CD4-positive, alpha-beta T cell (primary cell): Measurements from ENCODE around the gene S100Z. TPM values are rescaled to one million over a fixed set of nuclear protein-coding genes. Genes with fewer than 3 reads are reported as not detected.

Experiments
- ATAC-seq: fragments of 200-7000 bp; cut with Tn5 transposase; one replicate; pipeline ENCODE4 v1.10.0; 2022; ENCODE audit warnings: mild to moderate bottlenecking; ENCODE audit not compliant: poor library complexity
- CTCF ChIA-PET: fragments of 350-600 bp; sonication (Branson Sonifier 250); formaldehyde crosslinking; loops from one replicate; lab custom pipeline; 2021; ENCODE audit warnings: antibody characterized with exemption, inconsistent platforms; lab: Charles Lee
- POLR2A ChIA-PET: fragments of 350-600 bp; sonication (Branson Sonifier 250); formaldehyde crosslinking; loops from one replicate; lab custom pipeline; 2021; ENCODE audit warnings: antibody characterized with exemption, inconsistent platforms; lab: Charles Lee
- DNase-seq, 14 experiments: peaks; one replicate each; pipeline ENCODE4 v3.0.0-alpha.2; 2013 to 2020; ENCODE audit warnings: mixed read lengths in 2 of 14
- H3K27ac ChIP-seq, 2 donors: one replicate each; pipeline versions ENCODE4 v1.5.1 to v1.7.0; 2013; ENCODE audit warnings: low read length in 2 of 2, low read depth in 1 of 2, mild to moderate bottlenecking in 1 of 2
- H3K27me3 ChIP-seq, 2 experiments: 1 replicate in 1 of 2; 2 replicates in 1 of 2; pipeline versions ENCODE4 v1.6.1 to v1.7.0; 2013; ENCODE audit warnings: low read length in 2 of 2, control low read depth in 1 of 2, mild to moderate bottlenecking in 1 of 2, moderate library complexity in 1 of 2; ENCODE audit not compliant: insufficient read depth in 2 of 2, control insufficient read depth in 1 of 2
- H3K36me3 ChIP-seq: one replicate; pipeline ENCODE4 v1.6.1; 2013; ENCODE audit warnings: low read length, control low read depth; ENCODE audit not compliant: insufficient read depth
- H3K4me1 ChIP-seq: one replicate; pipeline ENCODE4 v1.6.1; 2013; ENCODE audit warnings: low read length, control low read depth; ENCODE audit not compliant: insufficient read depth
- H3K4me3 ChIP-seq: one replicate; pipeline ENCODE4 v1.5.1; 2013; ENCODE audit warnings: mild to moderate bottlenecking, low read length, moderate library complexity
- H3K9me3 ChIP-seq, 2 experiments: 1 replicate in 1 of 2; 2 replicates in 1 of 2; pipeline versions ENCODE4 v1.6.1 to v1.7.0; 2013; ENCODE audit warnings: low read length in 2 of 2, mild to moderate bottlenecking in 2 of 2, control low read depth in 1 of 2, moderate library complexity in 1 of 2; ENCODE audit not compliant: control insufficient read depth in 1 of 2, insufficient read depth in 1 of 2
- H3K27ac Mint-ChIP-seq: one replicate; pipeline ENCODE4 v1.8.0; 2020; ENCODE audit warnings: mixed read lengths
- H3K27me3 Mint-ChIP-seq: one replicate; pipeline ENCODE4 v1.8.0; 2021; ENCODE audit warnings: mixed read lengths
- H3K36me3 Mint-ChIP-seq: one replicate; pipeline ENCODE4 v1.8.0; 2021; ENCODE audit warnings: low read depth, mixed read lengths
- H3K4me1 Mint-ChIP-seq: one replicate; pipeline ENCODE4 v1.8.0; 2021; ENCODE audit warnings: low read depth, mixed read lengths
- H3K4me3 Mint-ChIP-seq: one replicate; pipeline ENCODE4 v1.8.0; 2020; ENCODE audit warnings: mild to moderate bottlenecking, mixed read lengths
- H3K9me3 Mint-ChIP-seq: one replicate; pipeline ENCODE4 v1.8.0; 2020; ENCODE audit warnings: mixed read lengths
- CTCF ChIP-seq: fragments of 200-600 bp; IDR thresholded peaks from one replicate; pipeline ENCODE4 v1.8.0; 2022; ENCODE audit warnings: antibody characterized with exemption, mild to moderate bottlenecking
- intact Hi-C, 2 experiments: fragments of 100-400 bp; cut with DNase I in 1 of 2; cut with micrococcal nuclease in 1 of 2; formaldehyde crosslinking; loops; one replicate each; pipeline versions ENCODE4 v1.15.1 to v1.9.0; 2023 to 2025; cut with DNase I, micrococcal nuclease
- total RNA-seq, 174 experiments: library from RNA in 2 of 174; stranded (reverse) in 2 of 174; gene quantifications; one replicate each; pipeline ENCODE4 v1.2.3 and lab custom pipeline; 2021 to 2026

The S100Z gene
- total RNA-seq, 2 experiments from 2014 or later: 0.22 to 0.47 TPM

DNA sequence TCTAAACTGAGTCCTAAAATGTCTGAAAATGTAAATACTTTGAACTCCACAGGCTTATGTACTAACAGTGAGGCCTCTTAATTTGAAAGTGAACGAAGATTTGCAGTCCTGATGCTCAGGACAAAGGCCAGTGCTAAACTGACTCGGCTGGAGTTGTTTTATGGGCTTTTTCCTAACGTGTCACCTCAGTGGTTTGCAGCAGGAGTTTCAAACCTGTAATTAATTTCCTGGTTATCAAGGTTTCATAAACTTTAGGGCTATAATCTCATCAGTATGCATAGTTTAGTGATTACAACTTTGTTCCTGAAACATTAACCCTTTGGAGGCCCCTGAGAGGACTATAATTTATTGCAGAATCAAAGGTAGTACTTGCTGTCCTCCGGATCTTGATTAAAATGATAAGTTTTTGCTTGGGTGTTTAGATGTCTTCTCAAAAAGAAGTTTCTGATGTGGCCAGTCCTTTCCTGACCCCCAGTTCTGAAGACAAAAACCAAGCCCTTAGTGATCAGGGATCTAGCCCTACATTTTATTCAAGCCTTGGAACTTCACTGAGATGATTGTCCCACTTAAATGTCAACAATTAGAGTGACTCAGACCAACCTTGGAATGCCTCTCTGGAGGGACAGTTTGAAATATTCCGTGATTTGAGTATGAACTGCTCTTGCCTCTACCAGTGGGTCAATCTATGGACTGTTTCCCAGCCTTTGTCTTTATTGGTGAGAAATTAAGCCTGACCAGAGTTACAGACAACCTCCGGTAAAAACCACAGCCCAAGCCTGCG, 11.1 kb upstream of the S100Z start:
- Histone ChIP-seq H3K4me1 (no peaks in the 10 kb centered on the region), H3K27me3 (no peaks in the 10 kb centered on the region), H3K36me3 (no peaks in the 10 kb centered on the region), H3K27ac (no peak overlapping the region), H3K4me3 (no peak overlapping the region), H3K9me3 (no peaks in the 10 kb centered on the region)
- no peaks in the 10 kb centered on the region for H3K4me1 Mint-ChIP-seq
- intact Hi-C loops: no loop called here
- H3K4me3 Mint-ChIP-seq: no peak overlapping the region
- TF ChIP-seq CTCF: no peak
- ATAC-seq: no peak
- CTCF ChIA-PET: no interaction called here
- DNase-seq: no peak
- H3K36me3 Mint-ChIP-seq: peaks cover 6% of the 10 kb centered on the region
- POLR2A ChIA-PET: no interaction called here
- no peak overlapping the region for H3K27ac Mint-ChIP-seq
- H3K27me3 Mint-ChIP-seq: no peaks in the 10 kb centered on the region
- H3K9me3 Mint-ChIP-seq: no peaks in the 10 kb centered on the region

DNA sequence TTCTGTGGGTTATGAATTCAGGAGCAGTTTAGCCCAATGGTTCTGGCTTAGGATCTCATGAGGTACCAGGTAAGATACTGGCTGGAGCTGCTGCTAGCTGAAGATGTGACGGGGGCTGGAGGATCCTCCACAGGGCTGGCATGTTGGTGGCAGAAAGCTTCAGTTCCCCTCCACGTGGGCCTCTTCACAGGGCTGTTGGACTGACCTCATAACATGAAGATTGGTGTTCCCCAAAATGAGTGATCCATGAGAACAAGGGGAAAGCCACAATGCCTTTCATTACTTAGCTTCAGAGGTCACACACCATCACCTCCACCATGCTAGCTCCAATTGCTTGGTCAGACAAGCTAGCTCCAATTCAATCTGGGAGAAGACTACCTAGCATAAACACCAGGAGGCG, 8.5 kb upstream of the S100Z start:
- no peak overlapping the region for H3K27ac ChIP-seq
- H3K9me3 ChIP-seq: no peaks in the 10 kb centered on the region
- Mint-ChIP-seq H3K4me1 (no peaks in the 10 kb centered on the region), H3K36me3 (no peaks in the 10 kb centered on the region), H3K27me3 (no peaks in the 10 kb centered on the region), H3K4me3 (no peak overlapping the region), H3K9me3 (no peaks in the 10 kb centered on the region), H3K27ac (no peak overlapping the region)
- no peak for DNase-seq
- TF ChIP-seq CTCF: no peak
- ATAC-seq: no peak
- no peaks in the 10 kb centered on the region for H3K36me3 ChIP-seq
- intact Hi-C loops: no loop called here
- no peak overlapping the region for H3K4me3 ChIP-seq
- H3K27me3 ChIP-seq: no peaks in the 10 kb centered on the region
- CTCF ChIA-PET: interaction anchor here (0.6 kb wide), 1 partner anchor 30 kb away, joined by 3 read pairs; no protein-coding TSS in a partner anchor
- POLR2A ChIA-PET: no interaction called here
- no peaks in the 10 kb centered on the region for H3K4me1 ChIP-seq

GRCh38 chr5:76845890-76846289, 3.9 kb upstream of the S100Z start:
- CTCF ChIA-PET: no interaction called here
- DNase-seq: no peak

More at GRCh38 chr5:76845890-76846289, 3.9 kb upstream of the S100Z start:
- Histone ChIP-seq H3K4me1 (peaks cover 17% of the 10 kb centered on the region), H3K27me3 (no peaks in the 10 kb centered on the region), H3K36me3 (no peaks in the 10 kb centered on the region), H3K9me3 (no peaks in the 10 kb centered on the region), H3K4me3 (no peak overlapping the region), H3K27ac (no peak overlapping the region)
- H3K4me3 Mint-ChIP-seq: no peak overlapping the region
- peaks cover 13% of the 10 kb centered on the region for H3K4me1 Mint-ChIP-seq
- no peaks in the 10 kb centered on the region for H3K36me3 Mint-ChIP-seq
- ATAC-seq: no peak
- intact Hi-C loops: no loop called here
- H3K27me3 Mint-ChIP-seq: no peaks in the 10 kb centered on the region
- no peak overlapping the region for H3K27ac Mint-ChIP-seq
- H3K9me3 Mint-ChIP-seq: no peaks in the 10 kb centered on the region
- no peak for TF ChIP-seq CTCF
- POLR2A ChIA-PET: no interaction called here
